ENCODE data around the gene SLC25A45.

- no peak for TF ChIP-seq CTCF (IDR thresholded peaks at IDR 0.05; ENCODE audit: insufficient read depth, low read depth, low read length)
- TF ChIP-seq EZH2 (IDR thresholded peaks at IDR 0.05; ENCODE audit: insufficient read depth, low read length), result no peak
These were observed 30.9 kb downstream of the SLC25A45 start for GRCh38 chr11:65351511-65351910.
